ENCODE results near the gene SORBS1. TPM values are rescaled to one million over a fixed set of nuclear protein-coding genes. Genes with fewer than 3 reads are reported as not detected.

The SORBS1 gene
- total and polyA plus RNA-seq, 2 donors (not counting 1 experiment from before 2014, with no cell fraction given): 0.21 to 1.5 TPM

DNA sequence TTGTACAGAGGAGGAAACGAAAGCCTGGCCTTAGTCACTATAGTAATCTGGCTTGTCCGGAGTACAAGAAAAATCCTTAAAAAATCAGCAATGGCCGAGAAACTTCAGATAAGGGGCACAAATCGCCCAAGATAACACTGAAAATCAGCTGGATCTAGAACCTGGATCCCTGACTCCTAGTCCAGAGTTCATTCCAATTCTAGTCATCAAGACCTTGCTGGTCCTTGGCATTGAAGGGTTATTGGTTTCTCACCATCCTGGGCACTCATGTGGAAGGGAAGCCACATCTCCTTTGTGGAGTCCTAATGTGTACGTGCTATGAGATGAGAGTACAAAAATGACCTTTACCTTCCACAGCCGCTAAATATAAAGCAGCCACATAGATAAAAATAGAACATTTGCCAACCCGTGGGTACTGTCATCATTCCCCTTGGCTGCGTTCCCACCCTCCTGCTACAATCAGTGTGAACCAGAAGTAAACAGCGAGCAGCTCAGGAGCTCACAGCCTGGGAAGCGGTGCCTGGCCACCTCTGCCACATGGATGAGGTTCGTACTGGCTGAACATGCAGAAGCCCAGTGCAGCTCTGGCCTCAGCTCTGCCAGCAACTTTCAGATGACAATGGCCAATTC, 154.4 kb downstream of the SORBS1 start:
- TF ChIP-seq, protein P1, sequence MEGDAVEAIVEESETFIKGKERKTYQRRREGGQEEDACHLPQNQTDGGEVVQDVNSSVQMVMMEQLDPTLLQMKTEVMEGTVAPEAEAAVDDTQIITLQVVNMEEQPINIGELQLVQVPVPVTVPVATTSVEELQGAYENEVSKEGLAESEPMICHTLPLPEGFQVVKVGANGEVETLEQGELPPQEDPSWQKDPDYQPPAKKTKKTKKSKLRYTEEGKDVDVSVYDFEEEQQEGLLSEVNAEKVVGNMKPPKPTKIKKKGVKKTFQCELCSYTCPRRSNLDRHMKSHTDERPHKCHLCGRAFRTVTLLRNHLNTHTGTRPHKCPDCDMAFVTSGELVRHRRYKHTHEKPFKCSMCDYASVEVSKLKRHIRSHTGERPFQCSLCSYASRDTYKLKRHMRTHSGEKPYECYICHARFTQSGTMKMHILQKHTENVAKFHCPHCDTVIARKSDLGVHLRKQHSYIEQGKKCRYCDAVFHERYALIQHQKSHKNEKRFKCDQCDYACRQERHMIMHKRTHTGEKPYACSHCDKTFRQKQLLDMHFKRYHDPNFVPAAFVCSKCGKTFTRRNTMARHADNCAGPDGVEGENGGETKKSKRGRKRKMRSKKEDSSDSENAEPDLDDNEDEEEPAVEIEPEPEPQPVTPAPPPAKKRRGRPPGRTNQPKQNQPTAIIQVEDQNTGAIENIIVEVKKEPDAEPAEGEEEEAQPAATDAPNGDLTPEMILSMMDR (IDR thresholded peaks at IDR 0.05): no peak
- no peak for TF ChIP-seq EZH2 (IDR thresholded peaks at IDR 0.05; ENCODE audit: borderline replicate concordance, insufficient read depth, low read depth, low read length, poor library complexity, severe bottlenecking)
- H3K4me1 Mint-ChIP-seq: no peaks in the 10 kb centered on the region
- Histone ChIP-seq H3K36me3 (replicated peaks in 1 of 2; ENCODE audit: control extremely low read depth in 1 of 2, control insufficient read depth in 1 of 2, extremely low read depth in 1 of 2, insufficient read depth in 2 of 2, low read length in 1 of 2) (no peaks in the 10 kb centered on the region), H3K9ac (ENCODE audit: low read length) (no peak overlapping the region), H2AFZ (ENCODE audit: insufficient read depth, low read depth, low read length, poor library complexity, severe bottlenecking) (no peak overlapping the region), H3K4me3 (ENCODE audit: control extremely low read depth in 1 of 5, extremely low read depth in 1 of 5, insufficient read depth in 1 of 5, low read depth in 2 of 5, low read length in 4 of 5) (no peak overlapping the region), H3K4me2 (replicated peaks; ENCODE audit: low read depth, low read length, poor library complexity, severe bottlenecking) (no peak overlapping the region), H3K27ac (ENCODE audit: low read length in 2 of 2) (no peak overlapping the region), H3K27me3 (replicated peaks in 1 of 4; ENCODE audit: control extremely low read depth in 1 of 4, control insufficient read depth in 3 of 4, insufficient read depth in 4 of 4, low read length in 3 of 4) (peaks cover 0 to 14% (median 4%) of the 10 kb centered on the region in 4 experiments), H3K9me3 (ENCODE audit: control extremely low read depth in 1 of 3, control insufficient read depth in 2 of 3, insufficient read depth in 1 of 3, low read length in 2 of 3) (no peaks in the 10 kb centered on the region), H3K79me2 (ENCODE audit: control insufficient read depth, insufficient read depth, low read length) (no peaks in the 10 kb centered on the region), H4K20me1 (ENCODE audit: control insufficient read depth, insufficient read depth, low read length, poor library complexity, severe bottlenecking) (no peaks in the 10 kb centered on the region), H3K4me1 (ENCODE audit: control insufficient read depth in 2 of 2, insufficient read depth in 2 of 2, low read length in 2 of 2) (no peaks in the 10 kb centered on the region)
- intact Hi-C loops (cut with micrococcal nuclease): no loop called here
- H3K4me3 Mint-ChIP-seq: no peak overlapping the region
- POLR2A ChIA-PET: no interaction called here
- ATAC-seq (ENCODE audit: low read depth): no peak
- H3K27ac Mint-ChIP-seq: no peak overlapping the region
- CTCF ChIA-PET: interaction anchor here (2.6 kb wide), 1 partner anchor 161 kb away, joined by 9 read pairs; no protein-coding TSS in a partner anchor
- no peaks in the 10 kb centered on the region for H3K9me3 Mint-ChIP-seq (ENCODE audit: insufficient read depth)
- H3K27me3 Mint-ChIP-seq: peaks cover 26% of the 10 kb centered on the region
- 60% methylated on average over 9 of the region's 11 CpGs for WGBS (ENCODE audit: insufficient coverage)
- DNase-seq: no peak

DNA sequence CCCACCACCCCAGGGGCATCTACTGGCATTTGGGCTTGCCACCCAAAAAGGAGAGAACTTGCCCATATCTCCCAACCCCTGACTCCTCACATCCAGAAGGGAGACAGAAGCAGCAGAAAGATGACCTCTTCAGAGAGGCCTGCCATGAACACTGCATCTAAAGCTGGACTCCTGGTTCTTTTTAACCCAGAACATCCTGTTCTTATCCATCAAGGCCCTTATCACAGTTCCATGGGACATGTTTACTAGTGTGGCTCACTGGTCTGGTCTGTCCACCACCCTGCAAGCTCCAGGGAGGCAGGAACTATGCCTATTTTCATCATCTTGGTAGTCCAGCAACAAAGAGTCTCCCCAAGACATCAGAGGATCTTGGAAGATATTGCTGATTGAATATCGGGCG, 155.5 kb downstream of the SORBS1 start:
- H3K9me3 ChIP-seq (ENCODE audit: control extremely low read depth in 1 of 3, control insufficient read depth in 2 of 3, insufficient read depth in 1 of 3, low read length in 2 of 3): no peaks in the 10 kb centered on the region
- ChIA-PET CTCF (interaction anchor here (2.6 kb wide), 1 partner anchor 160 kb away, joined by 9 read pairs; no protein-coding TSS in a partner anchor), POLR2A (no interaction called here)
- ATAC-seq (ENCODE audit: low read depth): no peak
- no CpG with 5 or more reads among the region's 2 CpGs for WGBS (ENCODE audit: insufficient coverage)
- H3K9ac ChIP-seq (ENCODE audit: low read length): no peak overlapping the region
- H3K27me3 ChIP-seq (replicated peaks in 1 of 4; ENCODE audit: control extremely low read depth in 1 of 4, control insufficient read depth in 3 of 4, insufficient read depth in 4 of 4, low read length in 3 of 4): peaks cover 0 to 14% (median 3%) of the 10 kb centered on the region in 4 experiments
- no peak overlapping the region for H3K27ac Mint-ChIP-seq
- peaks cover 26% of the 10 kb centered on the region for H3K27me3 Mint-ChIP-seq
- no peaks in the 10 kb centered on the region for H4K20me1 ChIP-seq (ENCODE audit: control insufficient read depth, insufficient read depth, low read length, poor library complexity, severe bottlenecking)
- no peak overlapping the region for H3K4me3 Mint-ChIP-seq
- no peak for DNase-seq
- intact Hi-C loops (cut with micrococcal nuclease): no loop called here
- H3K79me2 ChIP-seq (ENCODE audit: control insufficient read depth, insufficient read depth, low read length): no peaks in the 10 kb centered on the region
- no peak overlapping the region for H2AFZ ChIP-seq (ENCODE audit: insufficient read depth, low read depth, low read length, poor library complexity, severe bottlenecking)
- no peaks in the 10 kb centered on the region for H3K4me1 ChIP-seq (ENCODE audit: control insufficient read depth in 2 of 2, insufficient read depth in 2 of 2, low read length in 2 of 2)
- TF ChIP-seq EZH2 (IDR thresholded peaks at IDR 0.05; ENCODE audit: borderline replicate concordance, insufficient read depth, low read depth, low read length, poor library complexity, severe bottlenecking): no peak
- TF ChIP-seq, protein P1 (IDR thresholded peaks at IDR 0.05): no peak
- no peaks in the 10 kb centered on the region for H3K9me3 Mint-ChIP-seq (ENCODE audit: insufficient read depth)
- no peaks in the 10 kb centered on the region for H3K4me1 Mint-ChIP-seq
- no peak overlapping the region for H3K4me2 ChIP-seq (replicated peaks; ENCODE audit: low read depth, low read length, poor library complexity, severe bottlenecking)
- no peaks in the 10 kb centered on the region for H3K36me3 ChIP-seq (replicated peaks in 1 of 2; ENCODE audit: control extremely low read depth in 1 of 2, control insufficient read depth in 1 of 2, extremely low read depth in 1 of 2, insufficient read depth in 2 of 2, low read length in 1 of 2)
- no peak overlapping the region for H3K4me3 ChIP-seq (ENCODE audit: control extremely low read depth in 1 of 5, extremely low read depth in 1 of 5, insufficient read depth in 1 of 5, low read depth in 2 of 5, low read length in 4 of 5)
- no peak overlapping the region for H3K27ac ChIP-seq (ENCODE audit: low read length in 2 of 2)
